Neural cell (in vitro differentiated cells): ENCODE data around the gene MGME1.

Experiments
- CTCF ChIP-seq: fragments of 450-650 bp; IDR thresholded peaks from 2 replicates; pipeline ENCODE4 v1.5.1; 2014; ENCODE audit warnings: antibody characterized with exemption, mild to moderate bottlenecking, moderate library complexity; ENCODE audit not compliant: poor library complexity, severe bottlenecking
- EZH2 ChIP-seq: fragments of 200-600, 300-800 bp; shearing (Covaris generic), sonication (generic); IDR thresholded peaks from 2 replicates; pipeline ENCODE4 v1.6.1; 2014; ENCODE audit warnings: antibody characterized with exemption, low read length, borderline replicate concordance, mild to moderate bottlenecking; ENCODE audit not compliant: insufficient read depth, poor library complexity, severe bottlenecking
- MXI1 ChIP-seq: fragments of 450-650 bp; conservative IDR thresholded peaks from 2 replicates; pipeline ENCODE4 v1.6.1; 2014; ENCODE audit warnings: antibody characterized with exemption, mild to moderate bottlenecking; ENCODE audit not compliant: poor library complexity, severe bottlenecking
- TAF1 ChIP-seq: IDR thresholded peaks from 2 replicates; pipeline ENCODE4 v1.6.1; 2012; ENCODE audit warnings: low read depth

GRCh38 chr20:18005170-18005989, 36.6 kb downstream of the MGME1 start:
- TF ChIP-seq CTCF = no peak
- no peak for TF ChIP-seq TAF1
- TF ChIP-seq EZH2 = no peak
- no peak for TF ChIP-seq MXI1
